ENCODE data around the gene CCDC170. TPM values are rescaled to one million over a fixed set of nuclear protein-coding genes. Genes with fewer than 3 reads are reported as not detected.

Gene CCDC170
- total RNA-seq, 4 donors from 2014 or later: 0.35 to 1.7 (median 1.5) TPM; not detected in 1

DNA sequence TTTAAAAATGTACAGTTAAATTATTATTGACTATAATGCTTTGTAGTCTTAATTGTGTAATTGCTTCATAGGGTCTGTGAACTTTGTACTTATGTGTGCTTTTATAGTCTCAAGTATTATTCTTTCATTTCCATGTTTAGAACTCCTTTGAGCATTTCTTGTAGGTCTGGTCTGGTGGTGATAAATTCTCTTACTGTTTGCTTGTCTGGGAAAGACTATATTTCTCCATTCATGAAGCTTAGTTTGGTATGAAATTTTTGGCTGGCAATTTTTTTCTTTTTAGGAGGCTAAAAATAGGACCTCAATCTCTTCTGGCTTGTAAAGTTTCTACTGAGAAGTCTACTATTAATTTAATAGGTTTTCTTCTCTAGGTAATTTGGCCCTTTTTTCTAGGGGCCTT is 67.4 kb downstream of the CCDC170 start:
- Histone ChIP-seq H3K4me3 (no peak overlapping the region), H3K27ac (no peak overlapping the region), H3K36me3 (no peaks in the 10 kb centered on the region), H3K27me3 (no peaks in the 10 kb centered on the region), H3K4me1 (no peaks in the 10 kb centered on the region), H3K9me3 (peaks cover 0 to 15% (median 0%) of the 10 kb centered on the region in 4 donors)
- TF ChIP-seq POLR2A (IDR thresholded peaks at IDR 0.05): no peak
- TF ChIP-seq CTCF (IDR thresholded peaks at IDR 0.05): no peak
- no peak for DNase-seq

GRCh38 chr6:151564654-151565053 is 70.8 kb downstream of the CCDC170 start:
- Histone ChIP-seq H3K4me1 (no peaks in the 10 kb centered on the region), H3K9me3 (peaks cover 0 to 15% (median 0%) of the 10 kb centered on the region in 4 donors), H3K27ac (no peak overlapping the region), H3K4me3 (no peak overlapping the region), H3K27me3 (no peaks in the 10 kb centered on the region), H3K36me3 (no peaks in the 10 kb centered on the region)
- TF ChIP-seq CTCF (IDR thresholded peaks at IDR 0.05): no peak
- no peak for TF ChIP-seq POLR2A (IDR thresholded peaks at IDR 0.05)
- no peak for DNase-seq

GRCh38 chr6:151565940-151566339 is 72.1 kb downstream of the CCDC170 start:
- peaks cover 0 to 11% (median 0%) of the 10 kb centered on the region in 4 donors for H3K9me3 ChIP-seq
- no peak for TF ChIP-seq CTCF (IDR thresholded peaks at IDR 0.05)
- no peak for TF ChIP-seq POLR2A (IDR thresholded peaks at IDR 0.05)
- no peaks in the 10 kb centered on the region for H3K36me3 ChIP-seq
- no peak for DNase-seq
- H3K27ac ChIP-seq: no peak overlapping the region
- no peaks in the 10 kb centered on the region for H3K4me1 ChIP-seq
- H3K27me3 ChIP-seq: no peaks in the 10 kb centered on the region
- no peak overlapping the region for H3K4me3 ChIP-seq

DNA sequence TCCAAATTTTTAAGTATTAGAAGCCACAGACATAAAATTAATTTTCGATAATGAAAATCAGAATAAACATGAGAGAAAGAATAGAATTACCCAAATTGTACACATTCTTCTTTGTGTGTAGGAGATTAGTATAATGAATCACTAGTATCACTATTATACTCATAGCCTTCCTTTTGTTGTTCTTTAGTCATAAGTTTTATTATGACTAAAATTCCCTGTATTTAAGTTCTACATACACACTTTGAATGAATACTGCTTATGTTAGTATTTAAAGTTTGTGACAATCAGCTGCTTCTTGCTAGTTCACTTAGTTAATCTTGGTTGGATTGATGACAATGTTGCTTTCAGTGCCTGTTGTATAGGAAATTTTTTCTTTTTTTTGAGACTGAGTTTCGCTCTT is 72.7 kb downstream of the CCDC170 start:
- Histone ChIP-seq H3K27me3 (no peaks in the 10 kb centered on the region), H3K9me3 (peaks cover 0 to 7% (median 0%) of the 10 kb centered on the region in 4 donors), H3K4me1 (no peaks in the 10 kb centered on the region), H3K4me3 (no peak overlapping the region), H3K36me3 (no peaks in the 10 kb centered on the region), H3K27ac (no peak overlapping the region)
- no peak for TF ChIP-seq POLR2A (IDR thresholded peaks at IDR 0.05)
- no peak for TF ChIP-seq CTCF (IDR thresholded peaks at IDR 0.05)
- DNase-seq: no peak

DNA sequence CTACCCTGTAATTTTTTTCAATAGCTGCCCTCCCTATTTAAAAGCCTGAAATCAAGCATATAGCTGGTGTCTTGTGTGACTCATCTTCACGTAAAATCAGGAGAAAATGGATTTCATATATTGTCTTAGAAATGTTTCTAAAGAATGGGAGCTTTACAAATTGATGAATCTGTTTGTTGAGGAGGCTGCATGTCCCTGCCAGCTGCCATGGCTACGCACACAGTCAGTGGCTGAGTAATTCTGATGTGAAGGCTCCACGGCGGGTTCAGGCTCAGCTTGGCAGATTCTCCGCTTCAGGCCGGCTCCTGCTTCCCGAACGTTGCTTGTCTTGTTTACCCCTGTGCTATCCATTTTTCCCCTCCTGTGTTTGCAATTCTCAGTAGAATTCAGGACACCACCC is 82.8 kb downstream of the CCDC170 start:
- no peak for TF ChIP-seq CTCF (IDR thresholded peaks at IDR 0.05)
- TF ChIP-seq POLR2A (IDR thresholded peaks at IDR 0.05): no peak
- H3K9me3 ChIP-seq: no peaks in the 10 kb centered on the region
- H3K27ac ChIP-seq: no peak overlapping the region
- no peak for DNase-seq
- no peaks in the 10 kb centered on the region for H3K4me1 ChIP-seq
- no peaks in the 10 kb centered on the region for H3K36me3 ChIP-seq
- H3K4me3 ChIP-seq: no peak overlapping the region
- no peaks in the 10 kb centered on the region for H3K27me3 ChIP-seq

DNA sequence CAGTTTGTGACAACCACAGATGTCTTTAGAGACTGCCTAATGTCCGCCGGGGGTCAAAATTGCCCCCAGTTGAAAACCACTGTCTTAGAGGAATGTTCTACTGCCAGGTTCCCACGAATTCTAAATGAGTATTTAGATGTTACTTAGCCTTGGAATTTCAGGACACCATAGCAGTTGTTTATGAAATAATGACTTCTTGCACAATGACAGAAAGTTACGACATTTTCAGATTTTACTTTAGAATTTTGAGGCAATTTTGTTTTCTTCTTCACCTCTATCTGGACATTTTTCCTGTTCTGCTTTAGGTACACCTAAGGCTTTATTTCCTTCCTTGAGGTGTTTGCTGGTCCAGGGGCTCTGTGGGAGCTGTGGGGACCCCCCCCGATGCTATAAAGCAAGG is 83.4 kb downstream of the CCDC170 start:
- Histone ChIP-seq H3K4me1 (no peaks in the 10 kb centered on the region), H3K27me3 (no peaks in the 10 kb centered on the region), H3K27ac (no peak overlapping the region), H3K36me3 (no peaks in the 10 kb centered on the region), H3K9me3 (no peaks in the 10 kb centered on the region), H3K4me3 (no peak overlapping the region)
- DNase-seq: no peak
- TF ChIP-seq POLR2A (IDR thresholded peaks at IDR 0.05) (no peak), CTCF (IDR thresholded peaks at IDR 0.05) (no peak)

Measured in Peyer's patch (tissue), 4 donors.